Activated naive CD4-positive, alpha-beta T cell treated with anti-CD3 and anti-CD28 coated beads for 36 hours (primary cell): ENCODE measurements around the gene SUCNR1. TPM values are rescaled to one million over a fixed set of nuclear protein-coding genes. Genes with fewer than 3 reads are reported as not detected.
"Not testable (repeated sequence)": the region's sequence is repeated elsewhere in the genome, so short reads cannot be mapped to it uniquely, and the experiment has no call there.

Experiments used
- CTCF ChIA-PET: fragments of 350-600 bp; sonication (Branson Sonifier 250); formaldehyde crosslinking; loops from one replicate; lab custom pipeline; 2021; ENCODE audit warnings: antibody characterized with exemption; lab: Charles Lee
- DNase-seq: peaks from one replicate; pipeline ENCODE4 v3.0.0-alpha.2; 2020
- H3K27ac Mint-ChIP-seq: one replicate; pipeline ENCODE4 v1.8.0; 2021; ENCODE audit warnings: mild to moderate bottlenecking, mixed read lengths
- H3K27me3 Mint-ChIP-seq: one replicate; pipeline ENCODE4 v1.8.0; 2021; ENCODE audit warnings: low read depth, mixed read lengths
- H3K36me3 Mint-ChIP-seq: one replicate; pipeline ENCODE4 v1.8.0; 2021; ENCODE audit warnings: low read depth, mixed read lengths
- H3K4me1 Mint-ChIP-seq: one replicate; pipeline ENCODE4 v1.8.0; 2021; ENCODE audit warnings: low read depth, mixed read lengths
- H3K4me3 Mint-ChIP-seq: one replicate; pipeline ENCODE4 v1.8.0; 2021; ENCODE audit warnings: mild to moderate bottlenecking, moderate library complexity, mixed read lengths
- H3K9me3 Mint-ChIP-seq: one replicate; pipeline ENCODE4 v1.8.0; 2021; ENCODE audit warnings: mixed read lengths
- intact Hi-C: fragments of 100-400 bp; cut with micrococcal nuclease; formaldehyde crosslinking; loops from one replicate; pipeline ENCODE4 v1.15.1; 2023
- total RNA-seq, 2 experiments: library from RNA; stranded (reverse); gene quantifications; one replicate each; pipeline ENCODE4 v1.2.3, GENCODE V29; 2021

Gene SUCNR1
- not detected for total RNA-seq

GRCh38 chr3:151873398-151873797 is at the start of gene SUCNR1:
Gene SUCNR1, plus strand, starts transcription at chr3:151873643. Its CDS starts 6,250 bp downstream, at chr3:151879893.
- H3K27me3 Mint-ChIP-seq = no peaks in the 10 kb centered on the region
- H3K4me3 Mint-ChIP-seq = no peak within 1 kb of the TSS
- CTCF ChIA-PET = no interaction called here
- no peak for DNase-seq
- no peaks in the 10 kb centered on the region for H3K36me3 Mint-ChIP-seq
- peaks cover 9% of the 10 kb centered on the region for H3K4me1 Mint-ChIP-seq
- no peak within 1 kb of the TSS for H3K27ac Mint-ChIP-seq
- intact Hi-C loops = no loop called here
- H3K9me3 Mint-ChIP-seq = no peaks in the 10 kb centered on the region

DNA sequence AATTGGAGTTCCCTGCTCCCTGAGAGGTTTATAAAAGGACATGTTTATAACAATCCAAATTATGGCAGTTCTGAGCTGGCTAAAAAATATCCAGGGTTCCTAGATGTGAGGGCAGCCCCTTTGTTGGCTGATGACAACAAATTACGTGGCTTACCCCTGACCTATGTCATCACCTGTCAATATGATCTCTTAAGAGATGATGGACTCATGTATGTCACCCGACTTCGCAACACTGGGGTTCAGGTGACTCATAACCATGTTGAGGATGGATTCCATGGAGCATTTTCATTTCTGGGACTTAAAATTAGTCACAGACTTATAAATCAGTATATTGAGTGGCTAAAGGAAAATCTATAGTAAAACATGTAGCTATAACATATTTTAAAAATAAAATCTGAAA is 45.6 kb upstream of the SUCNR1 start:
- H3K27me3 Mint-ChIP-seq = no peaks in the 10 kb centered on the region
- no peak overlapping the region for H3K27ac Mint-ChIP-seq
- DNase-seq = no peak
- CTCF ChIA-PET = interaction anchor here (3.0 kb wide), 1 partner anchor 11 kb away, joined by 10 read pairs; no protein-coding TSS in a partner anchor
- no peaks in the 10 kb centered on the region for H3K9me3 Mint-ChIP-seq
- H3K4me1 Mint-ChIP-seq = no peaks in the 10 kb centered on the region
- no peaks in the 10 kb centered on the region for H3K36me3 Mint-ChIP-seq
- no peak overlapping the region for H3K4me3 Mint-ChIP-seq
- intact Hi-C loops = no loop called here

DNA sequence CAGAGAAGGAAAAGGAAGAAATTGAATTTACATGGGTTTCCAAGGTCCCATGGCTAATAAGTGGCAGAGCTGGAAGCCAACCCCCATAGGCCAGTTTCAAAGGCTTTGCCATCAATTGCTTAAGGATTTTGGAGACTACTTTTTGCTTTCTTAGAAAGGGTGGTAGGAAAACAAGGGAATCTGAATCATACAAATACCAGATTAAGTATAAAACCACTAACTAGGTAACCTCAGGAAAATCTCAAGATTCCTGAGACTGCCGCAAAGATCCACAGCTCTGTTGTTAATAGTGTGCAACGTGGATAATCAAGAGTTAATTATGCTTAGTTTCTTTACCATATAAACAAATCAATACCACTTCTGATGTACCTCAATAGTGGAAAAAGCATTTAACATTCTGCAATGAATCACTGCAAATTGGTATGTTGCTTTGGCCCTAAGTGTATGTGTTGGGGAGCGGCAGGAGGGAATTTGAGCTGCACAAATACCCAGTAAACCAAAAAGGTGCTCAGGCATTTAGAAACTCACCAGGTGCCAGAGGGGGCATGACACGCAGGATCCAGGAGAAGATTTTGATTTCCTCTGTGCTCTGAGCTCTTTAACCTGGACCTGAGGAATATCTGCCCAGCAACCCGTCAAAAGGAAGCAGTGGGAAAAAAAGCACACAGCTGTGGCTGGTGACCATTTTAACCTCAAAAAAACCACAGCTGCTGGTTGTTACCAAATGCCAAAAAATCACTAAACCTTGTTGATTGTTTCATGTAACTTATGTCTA is 37.5 kb upstream of the SUCNR1 start:
- CTCF ChIA-PET = interaction anchor here (4.2 to 5.2 kb wide), 2 partner anchors 369 to 397 kb away, joined by 27 to 32 read pairs; no protein-coding TSS in a partner anchor
- Mint-ChIP-seq H3K4me3 (no peak overlapping the region), H3K4me1 (peaks cover 2% of the 10 kb centered on the region), H3K9me3 (no peaks in the 10 kb centered on the region), H3K27ac (no peak overlapping the region), H3K36me3 (no peaks in the 10 kb centered on the region), H3K27me3 (no peaks in the 10 kb centered on the region)
- no peak for DNase-seq
- intact Hi-C loops = no loop called here

GRCh38 chr3:151837057-151837456 is 36.4 kb upstream of the SUCNR1 start:
- DNase-seq = no peak
- intact Hi-C loops = no loop called here
- CTCF ChIA-PET = interaction anchor here (0.7 to 5.2 kb wide), 4 partner anchors 60 to 545 kb away, joined by 3 to 32 read pairs (median 16); no protein-coding TSS in a partner anchor
- no peak overlapping the region for H3K27ac Mint-ChIP-seq
- no peaks in the 10 kb centered on the region for H3K36me3 Mint-ChIP-seq
- H3K4me3 Mint-ChIP-seq = no peak overlapping the region
- H3K9me3 Mint-ChIP-seq = no peaks in the 10 kb centered on the region
- H3K27me3 Mint-ChIP-seq = no peaks in the 10 kb centered on the region
- peaks cover 2% of the 10 kb centered on the region for H3K4me1 Mint-ChIP-seq

DNA sequence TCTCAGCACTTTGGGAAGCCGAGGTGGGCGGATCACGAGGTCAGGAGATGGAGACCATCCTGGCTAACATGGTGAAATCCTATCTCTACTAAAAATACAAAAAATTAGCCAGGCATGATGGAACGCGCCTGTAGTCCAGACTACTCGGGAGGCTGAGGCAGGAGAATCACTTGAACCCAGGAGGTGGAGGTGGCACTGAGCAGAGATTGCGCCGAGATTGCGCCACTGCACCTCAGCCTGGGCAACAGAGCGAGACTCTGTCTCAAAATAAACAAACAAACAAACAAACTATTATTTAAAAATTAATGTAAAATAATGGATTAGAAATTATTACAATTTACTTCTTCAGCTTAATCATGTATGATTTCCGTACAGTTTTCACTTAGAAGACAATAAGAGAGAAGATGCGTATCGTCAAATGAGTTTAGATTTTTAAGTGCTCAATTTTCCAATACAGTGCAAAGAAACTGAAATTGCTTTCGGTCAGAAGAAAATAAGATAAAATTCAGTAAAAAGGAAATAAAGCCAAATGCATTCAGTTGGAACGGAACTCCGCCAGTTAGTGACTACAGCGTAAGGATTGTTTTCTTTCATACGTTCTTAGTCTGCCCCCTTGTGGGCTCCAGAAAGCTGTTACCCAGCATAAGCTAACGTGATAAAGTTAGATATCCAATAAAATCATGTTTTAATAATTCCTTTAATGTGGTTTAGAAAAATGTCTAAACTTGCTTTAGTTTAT is 34.7 kb upstream of the SUCNR1 start:
- Mint-ChIP-seq H3K4me3 (no peak overlapping the region), H3K4me1 (peaks cover 2% of the 10 kb centered on the region), H3K9me3 (no peaks in the 10 kb centered on the region), H3K27ac (no peak overlapping the region), H3K36me3 (no peaks in the 10 kb centered on the region), H3K27me3 (no peaks in the 10 kb centered on the region)
- intact Hi-C loops = loop anchor here (1.0 to 2.0 kb wide), 7 partner anchors 80 to 670 kb away; no protein-coding TSS in a partner anchor
- peak; percentile 53 for DNase-seq
- CTCF ChIA-PET = interaction anchor here (0.6 to 5.2 kb wide), 19 partner anchors 10 to 1991 kb away, joined by 3 to 32 read pairs (median 4); no protein-coding TSS in a partner anchor

- DNase-seq = no peak
- H3K27me3 Mint-ChIP-seq = no peaks in the 10 kb centered on the region
- CTCF ChIA-PET = interaction anchor here (0.6 to 5.2 kb wide), 17 partner anchors 11 to 1990 kb away, joined by 3 to 32 read pairs (median 4); no protein-coding TSS in a partner anchor
- no peaks in the 10 kb centered on the region for H3K36me3 Mint-ChIP-seq
- peaks cover 2% of the 10 kb centered on the region for H3K4me1 Mint-ChIP-seq
- H3K9me3 Mint-ChIP-seq = no peaks in the 10 kb centered on the region
- H3K4me3 Mint-ChIP-seq = no peak overlapping the region
- no peak overlapping the region for H3K27ac Mint-ChIP-seq
- intact Hi-C loops = loop anchor here (1.0 to 2.0 kb wide), 6 partner anchors 79 to 611 kb away; no protein-coding TSS in a partner anchor
These were observed 34.2 kb upstream of the SUCNR1 start for GRCh38 chr3:151839313-151839631.

- CTCF ChIA-PET = interaction anchor here (1.1 to 1.3 kb wide), 2 partner anchors 401 to 614 kb away, joined by 3 to 4 read pairs; no protein-coding TSS in a partner anchor
- Mint-ChIP-seq H3K27ac (no peak overlapping the region), H3K4me1 (peaks cover 2% of the 10 kb centered on the region), H3K27me3 (no peaks in the 10 kb centered on the region), H3K36me3 (no peaks in the 10 kb centered on the region), H3K9me3 (peaks cover 1% of the 10 kb centered on the region), H3K4me3 (no peak overlapping the region)
- intact Hi-C loops = no loop called here
- DNase-seq = no peak
These were observed 31.6 kb upstream of the SUCNR1 start for GRCh38 chr3:151841801-151842200.

- Mint-ChIP-seq H3K36me3 (no peaks in the 10 kb centered on the region), H3K27ac (no peak overlapping the region), H3K4me1 (no peaks in the 10 kb centered on the region), H3K9me3 (peaks cover 1% of the 10 kb centered on the region), H3K27me3 (no peaks in the 10 kb centered on the region), H3K4me3 (no peak overlapping the region)
- no peak for DNase-seq
- intact Hi-C loops = no loop called here
- CTCF ChIA-PET = no interaction called here
These were observed 30.2 kb upstream of the SUCNR1 start for GRCh38 chr3:151843275-151843674.

DNA sequence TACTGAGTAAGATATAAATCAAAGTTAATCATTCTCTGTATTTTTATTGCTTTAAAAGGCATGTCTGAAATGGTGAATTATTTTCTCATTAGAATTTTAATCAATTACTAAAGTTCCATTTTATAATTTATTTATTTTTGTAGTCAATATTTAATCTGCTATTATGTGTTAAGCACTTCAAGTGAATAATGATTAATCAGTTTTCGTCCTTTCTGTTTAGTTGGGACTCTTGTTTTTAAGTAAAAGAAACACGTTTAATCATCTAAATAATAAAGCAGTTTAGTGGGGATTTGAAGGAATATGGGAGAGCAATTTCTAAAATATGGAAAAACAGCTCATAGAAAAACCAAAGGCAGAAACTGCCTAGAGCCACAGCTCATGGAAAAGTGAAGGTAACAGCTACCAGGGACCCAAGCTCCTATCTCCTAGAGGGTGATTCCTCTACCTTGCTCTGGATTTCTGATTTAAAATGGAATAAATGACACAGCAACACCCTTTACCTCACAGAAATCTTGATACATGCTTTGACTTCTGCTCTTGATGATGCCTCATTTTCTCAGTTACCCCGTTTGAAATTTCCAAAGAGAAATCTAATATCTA is 28.0 kb upstream of the SUCNR1 start:
- H3K27ac Mint-ChIP-seq = no peak overlapping the region
- H3K9me3 Mint-ChIP-seq = peaks cover 11% of the 10 kb centered on the region
- no peaks in the 10 kb centered on the region for H3K36me3 Mint-ChIP-seq
- H3K4me3 Mint-ChIP-seq = no peak overlapping the region
- intact Hi-C loops = no loop called here
- H3K4me1 Mint-ChIP-seq = no peaks in the 10 kb centered on the region
- DNase-seq = no peak
- CTCF ChIA-PET = no interaction called here
- no peaks in the 10 kb centered on the region for H3K27me3 Mint-ChIP-seq

DNA sequence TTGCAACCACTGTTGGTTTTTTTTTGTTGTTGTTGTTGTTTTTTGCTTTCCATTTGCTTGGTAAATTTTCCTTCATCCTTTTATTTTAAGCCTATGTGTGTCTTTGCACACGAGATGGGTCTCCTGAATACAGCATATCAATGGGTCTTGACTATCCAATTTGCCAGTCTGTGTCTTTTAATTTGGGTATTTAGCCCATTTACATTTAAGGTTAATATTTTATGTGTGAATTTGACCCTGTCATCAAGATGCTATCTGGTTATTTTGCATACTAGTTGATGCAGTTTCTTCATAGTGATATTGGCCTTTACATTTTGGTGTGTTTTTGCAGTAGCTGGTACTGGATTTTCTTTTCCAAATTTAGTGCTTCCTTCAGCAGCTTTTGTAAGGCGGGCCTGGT is 23.4 kb upstream of the SUCNR1 start:
- H3K9me3 Mint-ChIP-seq = peaks cover 18% of the 10 kb centered on the region
- H3K36me3 Mint-ChIP-seq, H3K4me1 Mint-ChIP-seq, CTCF ChIA-PET, intact Hi-C loops, H3K27ac Mint-ChIP-seq, H3K4me3 Mint-ChIP-seq, H3K27me3 Mint-ChIP-seq, DNase-seq: not testable (repeated sequence)

GRCh38 chr3:151852074-151852811 is 21.2 kb upstream of the SUCNR1 start:
- H3K9me3 Mint-ChIP-seq = peaks cover 17% of the 10 kb centered on the region
- intact Hi-C loops = no loop called here
- CTCF ChIA-PET = no interaction called here

GRCh38 chr3:151856118-151856517 is 17.3 kb upstream of the SUCNR1 start:
- no peak for DNase-seq
- Mint-ChIP-seq H3K4me1 (no peaks in the 10 kb centered on the region), H3K4me3 (no peak overlapping the region), H3K9me3 (peaks cover 2% of the 10 kb centered on the region), H3K27me3 (peaks cover 2% of the 10 kb centered on the region), H3K36me3 (no peaks in the 10 kb centered on the region), H3K27ac (no peak overlapping the region)
- intact Hi-C loops = no loop called here
- CTCF ChIA-PET = no interaction called here

More at GRCh38 chr3:151852074-151852811, 21.2 kb upstream of the SUCNR1 start:
- H3K4me3 Mint-ChIP-seq = no peak overlapping the region
- peaks cover 2% of the 10 kb centered on the region for H3K27me3 Mint-ChIP-seq
- H3K4me1 Mint-ChIP-seq = no peaks in the 10 kb centered on the region
- H3K36me3 Mint-ChIP-seq = no peaks in the 10 kb centered on the region
- H3K27ac Mint-ChIP-seq = no peak overlapping the region
- no peak for DNase-seq
